ENCODE data around the gene FBXW7. TPM values are rescaled to one million over a fixed set of nuclear protein-coding genes. Genes with fewer than 3 reads are reported as not detected.

FBXW7 gene
- total RNA-seq, 1 experiment from 2014 or later: 27.1 TPM

- no peak for TF ChIP-seq CTCF (conservative IDR thresholded peaks at IDR 0.05)
- DNase-seq: no peak
- no peaks in the 10 kb centered on the region for H3K79me2 ChIP-seq (ENCODE audit: insufficient read depth, low read length)
- no peak overlapping the region for H3K14ac ChIP-seq (ENCODE audit: insufficient read depth, low read length)
- Mint-ChIP-seq H3K36me3 (ENCODE audit: insufficient read depth in 1 of 3, low read depth in 3 of 3) (no peaks in the 10 kb centered on the region), H3K27me3 (ENCODE audit: low read depth) (no peaks in the 10 kb centered on the region), H3K27ac (no peak overlapping the region), H3K4me1 (peaks cover 9 to 10% of the 10 kb centered on the region in 2 experiments), H3K4me3 (no peak overlapping the region), H3K9me3 (no peaks in the 10 kb centered on the region; a peak in 1 of 5 replicates)
- H3K4me2 ChIP-seq (ENCODE audit: insufficient read depth, insufficient read length, low read length): no peak overlapping the region
- no peak overlapping the region for H2BK15ac ChIP-seq (ENCODE audit: low read depth, low read length)
- H2BK120ac ChIP-seq (ENCODE audit: low read depth, low read length, poor library complexity, severe bottlenecking): no peak overlapping the region
- no peak overlapping the region for H2BK5ac ChIP-seq (ENCODE audit: insufficient read length, low read length)
- H3K56ac ChIP-seq (ENCODE audit: insufficient read length, low read depth, low read length): no peak overlapping the region
- no peak overlapping the region for H4K8ac ChIP-seq (replicated peaks; ENCODE audit: insufficient read length, low read depth, low read length)
- no peak overlapping the region for H4K91ac ChIP-seq (ENCODE audit: insufficient read length, low read depth, low read length)
- no peak overlapping the region for H3K9ac ChIP-seq (ENCODE audit: extremely low read depth, insufficient read length, low read length)
- no peak overlapping the region for H3K4ac ChIP-seq (ENCODE audit: low read depth, low read length)
- no peak overlapping the region for H2BK12ac ChIP-seq (ENCODE audit: insufficient read length, low read depth, low read length)
- H4K5ac ChIP-seq (ENCODE audit: insufficient read length, low read depth, low read length): no peak overlapping the region
- no peaks in the 10 kb centered on the region for H3K9me3 ChIP-seq (ENCODE audit: control insufficient read depth, low read depth, low read length)
- no peaks in the 10 kb centered on the region for H3K79me1 ChIP-seq (ENCODE audit: insufficient read depth, low read depth, low read length, poor library complexity, severe bottlenecking)
- H2AK5ac ChIP-seq (ENCODE audit: insufficient read length, low read length): no peak overlapping the region
- no peaks in the 10 kb centered on the region; the same call in 1 of the 2 replicates for H3K4me1 ChIP-seq (ENCODE audit: insufficient read depth, low read length)
- H3K27me3 ChIP-seq (ENCODE audit: insufficient read depth, low read length): no peaks in the 10 kb centered on the region
- no peak overlapping the region for H3T11ph ChIP-seq (ENCODE audit: low read length)
- H2BK20ac ChIP-seq (ENCODE audit: low read depth, low read length, poor library complexity, severe bottlenecking): no peak overlapping the region
- WGBS (ENCODE audit: extremely low coverage, insufficient read length, low lambda C conversion rate): no CpG with 5 or more reads among the region's 1 CpG
- H3K23ac ChIP-seq (ENCODE audit: insufficient read length, low read depth, low read length): no peak overlapping the region
- H3K27ac ChIP-seq (ENCODE audit: insufficient read length, low read depth, low read length): no peak overlapping the region
- no peak overlapping the region for H3K18ac ChIP-seq (ENCODE audit: insufficient read length, low read depth, low read length)
- H2AFZ ChIP-seq (ENCODE audit: low read length): no peak overlapping the region
- H4K20me1 ChIP-seq (ENCODE audit: control insufficient read depth, insufficient read depth, insufficient read length): no peaks in the 10 kb centered on the region
- H3K23me2 ChIP-seq (ENCODE audit: insufficient read length, low read depth, low read length, poor library complexity, severe bottlenecking): no peaks in the 10 kb centered on the region
Observed at GRCh38 chr4:152578670-152579069, 42.8 kb upstream of the FBXW7 start.
